C1 segment of cervical spinal cord (tissue), 14 donors: Measurements from ENCODE around the gene ZNF410.
A peak's percentile ranks its signal among the peaks of the same experiment; 100 is the strongest.

ENCODE experiments used
- DNase-seq, 14 donors: peaks; one replicate each; lab custom pipeline; 2025; lab: John Stamatoyannopoulos, UW

The ZNF410 gene

DNA sequence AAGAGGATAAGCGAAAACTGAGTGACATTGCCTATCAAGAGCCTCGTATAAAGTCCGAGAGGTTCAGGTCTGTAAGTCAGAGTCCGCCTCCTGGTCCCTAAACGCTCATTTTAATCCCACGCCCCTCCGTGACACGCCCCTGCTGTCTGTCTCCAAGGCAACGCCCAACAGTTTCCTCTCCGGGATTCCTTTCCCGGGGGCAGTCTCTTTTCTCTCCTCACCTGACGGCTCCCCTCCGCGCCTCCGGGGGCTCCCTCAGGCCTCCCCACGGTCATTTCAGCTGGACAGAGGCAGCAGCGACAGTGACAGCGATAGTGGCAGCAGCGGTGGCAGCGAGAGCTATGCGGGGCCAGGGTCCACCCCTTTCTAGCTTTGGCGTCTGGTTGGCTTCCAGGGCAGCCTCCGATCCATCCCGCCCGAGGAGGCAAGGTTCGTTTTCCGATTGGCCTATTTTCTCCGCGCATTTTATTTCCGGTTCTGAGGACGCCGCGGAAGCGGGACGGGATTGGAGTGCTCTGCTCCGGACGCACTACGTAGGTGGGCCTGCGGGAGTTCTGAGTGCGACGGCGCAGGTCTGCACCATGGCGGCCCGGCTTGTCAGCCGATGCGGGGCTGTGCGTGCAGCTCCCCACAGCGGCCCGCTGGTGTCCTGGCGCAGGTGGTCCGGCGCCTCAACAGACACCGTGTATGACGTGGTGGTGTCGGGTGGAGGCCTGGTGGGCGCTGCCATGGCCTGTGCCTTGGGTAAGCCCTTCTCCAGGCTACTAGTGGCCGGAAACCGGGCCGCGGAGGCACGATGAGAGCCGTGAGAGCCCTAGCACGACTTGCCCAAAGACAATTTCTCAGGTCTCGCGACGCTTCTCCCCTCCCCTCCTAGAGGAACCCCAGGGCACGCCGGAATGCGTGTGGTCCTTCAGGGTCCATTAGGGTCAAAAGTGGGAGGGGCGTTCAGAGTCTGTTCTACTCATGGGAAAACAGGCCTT, 63.4 kb downstream of the ZNF410 start, which contains the start of the genes COQ6 and FAM161B:
Gene COQ6 (plus strand): TSS at position 551 of the 983 bp plus-strand sequence. CDS start 31 bp downstream, at position 582.
Gene FAM161B (minus strand): TSS at position 343 of the 983 bp plus-strand sequence. CDS start 68 bp downstream, at position 275.
- peak; percentile 44 to 97 (median 92) for DNase-seq

DNA sequence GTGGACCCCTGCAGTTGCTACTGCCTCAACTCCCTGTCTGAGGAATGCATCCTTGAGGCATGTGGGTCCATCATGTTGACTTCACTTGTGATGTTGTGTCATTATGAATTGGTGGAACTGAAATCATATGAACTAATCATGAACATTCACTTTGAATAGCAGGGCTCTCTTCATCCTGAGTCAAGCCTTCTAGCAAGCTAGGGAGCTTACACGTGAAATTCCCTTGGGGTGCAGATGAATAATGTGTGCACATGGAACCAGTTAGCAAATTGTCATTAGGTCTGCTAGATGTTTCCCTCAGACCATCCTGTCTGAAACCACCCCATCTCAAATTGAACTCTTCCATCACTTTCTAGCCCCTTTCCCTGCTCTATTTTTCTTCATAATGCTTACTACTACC, 67.1 kb downstream of the ZNF410 start:
- DNase-seq, result no peak

DNA sequence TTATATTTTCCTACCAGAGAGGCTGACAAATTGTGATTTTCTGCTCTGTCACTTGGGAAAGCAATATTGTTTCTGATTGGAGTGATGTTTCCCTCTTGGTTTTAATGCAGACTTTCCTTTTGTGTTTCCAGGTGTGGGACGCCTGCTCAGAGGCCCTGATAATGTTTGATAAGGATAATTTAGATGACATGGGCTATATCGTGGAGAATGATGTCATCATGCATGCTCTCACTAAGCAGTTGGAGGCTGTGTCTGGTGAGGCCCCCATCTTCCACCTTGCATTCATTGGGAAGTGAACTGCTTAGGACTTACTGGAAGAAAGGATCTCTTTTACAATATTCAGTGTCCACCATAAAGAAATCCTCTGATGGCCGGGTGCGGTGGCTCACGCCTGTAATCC, 69.0 kb downstream of the ZNF410 start:
- DNase-seq, result no peak

DNA sequence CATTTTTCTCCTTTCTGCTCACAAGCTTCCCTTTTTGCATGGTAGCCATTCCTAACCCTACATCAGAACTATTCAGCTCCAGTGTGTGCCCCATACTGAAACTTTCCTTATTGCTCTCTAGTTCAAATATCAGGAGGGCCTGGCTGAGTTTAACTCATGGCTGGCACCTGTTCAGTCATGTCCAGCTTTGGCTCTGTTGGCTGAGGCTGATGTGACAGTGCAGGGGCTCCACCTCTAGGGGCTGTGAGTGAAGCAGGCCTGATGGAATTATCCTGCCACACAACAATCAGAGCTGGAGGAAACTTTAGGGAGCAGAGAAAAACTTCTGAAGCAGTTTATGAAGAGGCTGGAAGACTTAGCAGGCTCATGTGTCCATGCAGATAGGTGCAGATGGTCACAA, 71.9 kb downstream of the ZNF410 start:
- DNase-seq, result no peak

DNA sequence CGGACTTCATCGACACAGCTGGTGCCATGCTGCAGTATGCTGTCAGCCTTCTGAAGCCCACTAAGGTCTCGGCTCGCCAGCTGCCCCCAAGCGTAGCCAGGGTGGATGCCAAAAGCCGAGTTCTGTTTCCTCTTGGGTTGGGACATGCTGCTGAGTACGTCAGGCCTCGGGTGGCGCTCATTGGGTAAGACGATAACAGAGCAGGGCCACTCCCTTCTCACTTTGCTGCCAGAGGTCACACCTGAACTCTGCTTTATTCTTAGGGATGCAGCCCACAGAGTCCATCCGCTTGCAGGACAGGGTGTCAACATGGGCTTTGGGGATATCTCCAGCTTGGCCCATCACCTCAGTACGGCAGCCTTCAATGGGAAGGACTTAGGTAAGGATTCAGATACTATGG, 74.5 kb downstream of the ZNF410 start:
- no peak for DNase-seq

DNA sequence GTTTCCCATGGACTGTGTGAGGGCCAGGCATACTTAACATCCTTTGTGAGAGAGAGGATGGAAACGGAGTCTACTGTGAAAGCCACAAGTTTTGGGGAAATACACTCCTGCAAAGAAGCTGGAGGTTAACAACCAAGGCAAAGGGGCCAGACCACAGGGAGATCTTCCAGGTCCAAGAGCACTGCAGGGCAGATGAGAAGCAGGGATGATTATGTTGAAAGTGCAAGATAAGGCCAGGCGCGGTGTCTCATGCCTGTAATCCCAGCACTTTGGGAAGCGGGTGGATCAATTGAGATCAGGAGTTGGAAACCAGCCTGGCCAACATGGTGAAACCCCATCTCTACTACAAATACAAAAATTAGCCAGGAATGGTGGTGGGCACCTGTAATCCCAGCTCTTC, 78.6 kb downstream of the ZNF410 start:
- DNase-seq, result no peak

DNA sequence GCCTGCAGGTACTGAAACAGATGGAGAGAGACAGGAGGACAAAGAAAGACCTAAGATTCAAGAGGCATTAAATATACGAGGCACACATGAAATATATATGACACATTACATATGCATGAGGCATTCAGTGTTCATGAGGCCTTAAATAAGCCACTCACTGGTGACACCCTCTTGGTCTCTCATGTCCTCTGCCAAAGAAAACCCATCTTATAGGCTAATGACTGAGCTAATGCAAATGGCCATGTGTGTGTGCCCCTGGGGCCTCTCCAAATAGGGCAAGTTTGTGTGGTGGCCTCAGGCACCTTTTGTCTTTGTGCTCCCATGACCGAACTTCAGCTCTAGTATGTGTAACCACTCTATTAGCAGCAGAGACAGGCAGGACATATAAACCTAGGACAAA, 82.2 kb downstream of the ZNF410 start:
- no peak for DNase-seq

DNA sequence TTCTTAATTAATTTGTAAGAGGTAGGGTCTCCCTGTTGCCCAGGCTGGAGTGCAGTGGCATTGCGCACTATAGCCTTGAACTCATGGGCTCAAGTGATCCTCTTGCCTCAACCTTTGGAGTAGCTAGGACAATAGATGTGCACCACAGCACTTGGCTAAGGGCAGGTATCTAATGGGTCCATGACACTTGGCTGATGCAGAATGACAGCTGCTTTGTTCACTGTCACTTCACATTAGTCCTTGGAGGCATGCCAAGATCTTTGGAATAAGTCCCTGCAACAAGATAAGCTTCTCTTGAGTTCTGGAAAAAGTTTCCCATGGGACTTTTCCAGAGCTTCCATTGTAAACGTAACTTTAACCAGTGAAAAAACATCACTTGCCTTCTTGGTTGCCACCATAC, 86.8 kb downstream of the ZNF410 start:
- DNase-seq, result no peak

DNA sequence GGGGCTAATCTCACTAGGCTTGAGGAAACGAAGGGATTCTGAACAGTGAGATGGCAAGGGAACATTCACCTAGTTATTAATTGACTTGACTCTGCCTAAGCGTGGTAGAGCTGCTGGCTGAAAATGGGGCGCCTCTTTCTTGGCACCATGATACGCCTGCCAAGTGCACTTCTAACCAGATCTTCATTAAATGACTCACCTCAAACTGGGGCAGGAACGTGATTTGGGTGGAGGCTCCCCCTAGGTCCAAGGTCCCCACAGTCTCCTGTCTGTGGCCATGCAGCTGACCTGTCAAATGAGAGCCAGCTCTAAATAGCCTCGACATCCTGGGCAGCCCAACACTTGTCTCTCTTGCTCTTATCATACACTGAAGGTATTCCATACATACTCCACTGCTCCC, 89.5 kb downstream of the ZNF410 start:
- DNase-seq, result no peak

DNA sequence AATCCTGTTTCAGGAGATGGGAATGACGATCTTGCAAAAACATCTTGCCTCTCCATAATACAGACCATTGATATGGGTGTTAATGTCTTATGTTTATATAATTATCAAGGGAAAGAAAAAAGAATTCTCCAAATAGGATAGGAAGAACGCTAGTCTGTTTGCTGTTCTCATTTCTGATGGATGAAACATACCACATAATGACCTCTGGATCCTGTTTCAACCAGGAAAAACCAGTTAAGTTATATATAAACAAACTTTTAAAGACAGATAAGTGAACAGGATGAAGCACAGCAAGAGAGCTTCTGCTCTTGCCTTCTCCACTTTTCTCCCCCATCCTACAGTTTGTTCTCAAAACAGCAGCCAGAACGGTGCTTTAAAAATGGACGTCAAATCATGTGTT, 91.2 kb downstream of the ZNF410 start:
- no peak for DNase-seq
